ENCODE data around the gene SERPINA5. TPM values are rescaled to one million over a fixed set of nuclear protein-coding genes. Genes with fewer than 3 reads are reported as not detected.

SERPINA5 gene
- total RNA-seq, 1 experiment from 2014 or later, result 3.0 TPM

GRCh38 chr14:94545131-94545841 is 35.9 kb upstream of the SERPINA5 start:
- intact Hi-C loops (cut with micrococcal nuclease), result no loop called here
- Histone ChIP-seq H2AFZ (ENCODE audit: low read depth, low read length, poor library complexity, severe bottlenecking) (no peak overlapping the region), H3K4me1 (ENCODE audit: control insufficient read depth in 1 of 2, insufficient read depth in 2 of 2, low read length in 2 of 2) (peaks cover 0 to 25% of the 10 kb centered on the region in 2 experiments; a peak in 2 of 4 replicates), H3K27me3 (ENCODE audit: insufficient read depth, low read length) (no peaks in the 10 kb centered on the region), H3K9ac (ENCODE audit: low read length) (no peak overlapping the region), H3K79me2 (ENCODE audit: insufficient read depth, low read length) (no peaks in the 10 kb centered on the region), H3K4me2 (ENCODE audit: low read length) (no peak overlapping the region), H4K20me1 (ENCODE audit: insufficient read depth) (no peaks in the 10 kb centered on the region), H3K9me2 (ENCODE audit: insufficient read depth) (no peaks in the 10 kb centered on the region), H3K27ac (ENCODE audit: low read depth, low read length) (no peak overlapping the region), H3K36me3 (ENCODE audit: control insufficient read depth in 1 of 2, insufficient read depth in 2 of 2, low read length in 2 of 2) (no peaks in the 10 kb centered on the region), H3K9me3 (ENCODE audit: control insufficient read depth in 1 of 2, insufficient read depth in 1 of 2, low read depth in 1 of 2, low read length in 2 of 2) (no peaks in the 10 kb centered on the region), H3K4me3 (replicated peaks in 1 of 2; ENCODE audit: low read depth in 1 of 2, low read length in 2 of 2) (no peak overlapping the region)
- BruUV-seq (replicated peaks), result no TSS peak
- no peak for TF ChIP-seq JUND (IDR thresholded peaks at IDR 0.05)
- TF ChIP-seq CTCF (IDR thresholded peaks at IDR 0.05 in 2 of 3, conservative IDR thresholded peaks at IDR 0.05 in 1 of 3; ENCODE audit: borderline replicate concordance in 1 of 3, insufficient read depth in 1 of 3, low read depth in 2 of 3, low read length in 2 of 3), result no peak
- TF ChIP-seq SRF (IDR thresholded peaks at IDR 0.05; ENCODE audit: low read depth), result no peak
- no peak for TF ChIP-seq POLR2A (IDR thresholded peaks at IDR 0.05; ENCODE audit: borderline replicate concordance, extremely low read depth, insufficient read depth, insufficient read length)
- no peak for TF ChIP-seq CEBPB (IDR thresholded peaks at IDR 0.05; ENCODE audit: low read depth)
- no peak for TF ChIP-seq EZH2phosphoT487 (IDR thresholded peaks at IDR 0.05; ENCODE audit: borderline replicate concordance)
- TF ChIP-seq FOSL1 (IDR thresholded peaks at IDR 0.05; ENCODE audit: low read depth), result no peak
- no peak for TF ChIP-seq RAD21 (IDR thresholded peaks at IDR 0.05; ENCODE audit: low read depth)
- DNase-seq (ENCODE audit: low read depth, low spot score), result no peak
- RAD21 ChIA-PET (ENCODE audit: low non-redundant PET in 1 of 2, low total read pairs in 2 of 2, uncharacterized antibody in 2 of 2, unreplicated experiment in 2 of 2), result no interaction called here
- POLR2A ChIA-PET, result no interaction called here
- CTCF ChIA-PET, result no interaction called here
- ATAC-seq, result no peak

GRCh38 chr14:94547151-94547680 is 34.0 kb upstream of the SERPINA5 start:
- Histone ChIP-seq H4K20me1 (ENCODE audit: insufficient read depth) (no peaks in the 10 kb centered on the region), H3K36me3 (ENCODE audit: control insufficient read depth in 1 of 2, insufficient read depth in 2 of 2, low read length in 2 of 2) (no peaks in the 10 kb centered on the region), H3K9ac (ENCODE audit: low read length) (no peak overlapping the region), H3K4me1 (ENCODE audit: control insufficient read depth in 1 of 2, insufficient read depth in 2 of 2, low read length in 2 of 2) (peaks cover 0 to 19% of the 10 kb centered on the region in 2 experiments; a peak in 2 of 4 replicates), H2AFZ (ENCODE audit: low read depth, low read length, poor library complexity, severe bottlenecking) (no peak overlapping the region), H3K79me2 (ENCODE audit: insufficient read depth, low read length) (no peaks in the 10 kb centered on the region), H3K4me3 (replicated peaks in 1 of 2; ENCODE audit: low read depth in 1 of 2, low read length in 2 of 2) (no peak overlapping the region), H3K4me2 (ENCODE audit: low read length) (no peak overlapping the region), H3K9me2 (ENCODE audit: insufficient read depth) (no peaks in the 10 kb centered on the region), H3K27ac (ENCODE audit: low read depth, low read length) (no peak overlapping the region), H3K9me3 (ENCODE audit: control insufficient read depth in 1 of 2, insufficient read depth in 1 of 2, low read depth in 1 of 2, low read length in 2 of 2) (no peaks in the 10 kb centered on the region), H3K27me3 (ENCODE audit: insufficient read depth, low read length) (no peaks in the 10 kb centered on the region)
- DNase-seq (ENCODE audit: low read depth, low spot score), result no peak
- ChIA-PET POLR2A (no interaction called here), CTCF (no interaction called here), RAD21 (ENCODE audit: low non-redundant PET in 1 of 2, low total read pairs in 2 of 2, uncharacterized antibody in 2 of 2, unreplicated experiment in 2 of 2) (no interaction called here)
- intact Hi-C loops (cut with micrococcal nuclease), result no loop called here
- no TSS peak for BruUV-seq (replicated peaks)
- TF ChIP-seq ATF3 (IDR thresholded peaks at IDR 0.05) (no peak), EZH2 (IDR thresholded peaks at IDR 0.05) (no peak), YY1 (IDR thresholded peaks at IDR 0.05; ENCODE audit: extremely low read depth, insufficient replicate concordance, low read depth, low read length) (no peak), ZFX (IDR thresholded peaks at IDR 0.05) (no peak), SP1 (IDR thresholded peaks at IDR 0.05; ENCODE audit: low read depth) (no peak), FOSL1 (IDR thresholded peaks at IDR 0.05; ENCODE audit: low read depth) (no peak), ZNF274 (IDR thresholded peaks at IDR 0.05; ENCODE audit: low read depth, low read length) (no peak), SRF (IDR thresholded peaks at IDR 0.05; ENCODE audit: low read depth) (no peak), CEBPB (IDR thresholded peaks at IDR 0.05; ENCODE audit: low read depth) (no peak), CBX3 (IDR thresholded peaks at IDR 0.05; ENCODE audit: low read depth) (no peak), EGR1 (IDR thresholded peaks at IDR 0.05; ENCODE audit: low read depth) (no peak), MAX (IDR thresholded peaks at IDR 0.05) (no peak), ELF1 (IDR thresholded peaks at IDR 0.05; ENCODE audit: borderline replicate concordance, low read depth) (no peak), SIN3A (IDR thresholded peaks at IDR 0.05; ENCODE audit: low read depth) (no peak), EZH2phosphoT487 (IDR thresholded peaks at IDR 0.05; ENCODE audit: borderline replicate concordance) (no peak)
- ATAC-seq, result no peak
